CD14-positive monocyte (primary cell): Measurements from ENCODE around the gene KIAA1549. TPM values are rescaled to one million over a fixed set of nuclear protein-coding genes. Genes with fewer than 3 reads are reported as not detected.

Experiments
- DNase-seq, 3 donors: peaks; one replicate each; pipeline ENCODE4 v3.0.0-alpha.2; 2011 to 2022
- H2AFZ ChIP-seq: 2 replicates; pipeline ENCODE4 v1.6.0; 2012; ENCODE audit warnings: mild to moderate bottlenecking, low read depth, low read length, inconsistent platforms; ENCODE audit not compliant: insufficient read depth, poor library complexity, severe bottlenecking
- H3K27ac ChIP-seq, 2 donors: 1 replicate in 1 of 2; 2 replicates in 1 of 2; pipeline ENCODE4 v1.5.1; 2012 to 2013; ENCODE audit warnings: low read length in 2 of 2, control low read depth in 1 of 2, inconsistent platforms in 1 of 2, low read depth in 1 of 2, mild to moderate bottlenecking in 1 of 2
- H3K27me3 ChIP-seq, 2 donors: one replicate each; pipeline versions ENCODE4 v1.6.0 to v1.6.1; 2011 to 2013; ENCODE audit warnings: low read length in 2 of 2; ENCODE audit not compliant: control insufficient read depth in 2 of 2, insufficient read depth in 2 of 2
- H3K36me3 ChIP-seq, 2 donors: replicated peaks in 1 of 2; 1 replicate in 1 of 2; 2 replicates in 1 of 2; pipeline versions ENCODE4 v1.5.1 to v1.6.1; 2012 to 2013; ENCODE audit warnings: low read length in 2 of 2, control low read depth in 1 of 2, inconsistent platforms in 1 of 2, mild to moderate bottlenecking in 1 of 2; ENCODE audit not compliant: insufficient read depth in 2 of 2, control insufficient read depth in 1 of 2
- H3K4me1 ChIP-seq, 2 donors: 1 replicate in 1 of 2; 2 replicates in 1 of 2; pipeline versions ENCODE4 v1.5.1 to v1.6.1; 2012 to 2013; ENCODE audit warnings: low read length in 2 of 2, control low read depth in 1 of 2, inconsistent platforms in 1 of 2, mild to moderate bottlenecking in 1 of 2, moderate library complexity in 1 of 2; ENCODE audit not compliant: insufficient read depth in 2 of 2, control insufficient read depth in 1 of 2
- H3K4me2 ChIP-seq: replicated peaks from 2 replicates; pipeline ENCODE3; 2012; ENCODE audit warnings: low read length, moderate library complexity, mild to moderate bottlenecking; ENCODE audit not compliant: poor library complexity, severe bottlenecking; ENCODE audit errors: extremely low read depth
- H3K4me3 ChIP-seq, 3 experiments: fragments of 200-600 bp in 1 of 3; sonication (generic) in 1 of 3; replicated peaks in 1 of 3; 1 replicate in 2 of 3; 2 replicates in 1 of 3; pipeline ENCODE4 v1.5.1; 2011 to 2013; ENCODE audit warnings: low read length in 3 of 3, mild to moderate bottlenecking in 3 of 3, control low read depth in 2 of 3, low read depth in 2 of 3, inconsistent platforms in 1 of 3, moderate library complexity in 1 of 3
- H3K79me2 ChIP-seq: 2 replicates; pipeline ENCODE4 v1.6.0; 2012; ENCODE audit warnings: mild to moderate bottlenecking, control low read depth, inconsistent platforms, low read length, moderate library complexity; ENCODE audit not compliant: insufficient read depth
- H3K9ac ChIP-seq: 2 replicates; pipeline ENCODE4 v1.6.0; 2017; ENCODE audit warnings: low read length, mild to moderate bottlenecking; ENCODE audit not compliant: insufficient read depth, poor library complexity, severe bottlenecking
- H3K9me3 ChIP-seq, 2 donors: replicated peaks in 1 of 2; 1 replicate in 1 of 2; 2 replicates in 1 of 2; pipeline versions ENCODE4 v1.5.1 to v1.6.1; 2012 to 2013; ENCODE audit warnings: low read length in 2 of 2, control low read depth in 1 of 2; ENCODE audit not compliant: control insufficient read depth in 1 of 2, insufficient read depth in 1 of 2
- H4K20me1 ChIP-seq: 2 replicates; pipeline ENCODE4 v1.6.0; 2012; ENCODE audit warnings: mild to moderate bottlenecking, low read length, control low read depth, moderate library complexity; ENCODE audit not compliant: insufficient read depth
- H3K27ac Mint-ChIP-seq, 7 donors: one replicate each; pipeline ENCODE4 v1.8.0; 2020; ENCODE audit warnings: mild to moderate bottlenecking in 7 of 7, mixed read lengths in 7 of 7, moderate library complexity in 6 of 7, inconsistent platforms in 2 of 7
- H3K27me3 Mint-ChIP-seq, 3 donors: one replicate each; pipeline ENCODE4 v1.8.0; 2021 to 2022; ENCODE audit warnings: low read depth in 3 of 3, mild to moderate bottlenecking in 3 of 3, mixed read lengths in 3 of 3, moderate library complexity in 3 of 3, inconsistent platforms in 1 of 3
- H3K36me3 Mint-ChIP-seq, 2 donors: one replicate each; pipeline ENCODE4 v1.8.0; 2020; ENCODE audit warnings: mixed read lengths in 2 of 2, inconsistent platforms in 1 of 2, mild to moderate bottlenecking in 1 of 2
- H3K4me1 Mint-ChIP-seq: one replicate; pipeline ENCODE4 v1.8.0; 2020; ENCODE audit warnings: mild to moderate bottlenecking, mixed read lengths
- H3K4me3 Mint-ChIP-seq, 2 donors: one replicate each; pipeline ENCODE4 v1.8.0; 2020; ENCODE audit warnings: mild to moderate bottlenecking in 2 of 2, mixed read lengths in 2 of 2, moderate library complexity in 1 of 2
- H3K9me3 Mint-ChIP-seq, 7 donors: one replicate each; pipeline ENCODE4 v1.8.0; 2020 to 2022; ENCODE audit warnings: mixed read lengths in 7 of 7, mild to moderate bottlenecking in 6 of 7, moderate library complexity in 6 of 7, inconsistent platforms in 2 of 7
- CTCF ChIP-seq: fragments of 200-600 bp; IDR thresholded peaks from one replicate; pipeline ENCODE4 v1.8.0; 2022; ENCODE audit warnings: antibody characterized with exemption, mild to moderate bottlenecking
- WGBS: methylation state at CpG from one replicate; pipeline ENCODE4 v1.1.5; 2013; ENCODE audit warnings: missing lambda C conversion rate; ENCODE audit not compliant: insufficient coverage; 5-methylcytosine and 5-hydroxymethylcytosine counted together
- intact Hi-C, 2 donors: fragments of 100-400 bp; cut with micrococcal nuclease; formaldehyde crosslinking; loops; one replicate each; pipeline versions ENCODE4 v1.15.0 to v1.15.1; 2023
- polyA plus RNA-seq, 3 donors: library from polyadenylated mRNA; depleted of rRNA in 1 of 3; unstranded in 2 of 3; stranded (reverse) in 1 of 3; fragments of 300-500 nt in 2 of 3; fragments of >200 nt in 1 of 3; fragmentation: Illumina TruSeq in 2 of 3; gene quantifications; 1 replicate in 2 of 3; 2 replicates in 1 of 3; pipeline ENCODE4 v1.2.3, GENCODE V29; 2012 to 2021

The KIAA1549 gene
- polyA plus RNA-seq, 3 donors: 0.03 TPM; not detected in 1

GRCh38 chr7:138962561-138963270 lies 18.5 kb downstream of the KIAA1549 start:
- Mint-ChIP-seq H3K4me3 (peak overlapping the region in 1 of 2 donors; percentile 65), H3K4me1 (peaks cover 14% of the 10 kb centered on the region), H3K27me3 (peaks cover 0 to 6% (median 2%) of the 10 kb centered on the region in 3 donors), H3K9me3 (no peaks in the 10 kb centered on the region), H3K36me3 (no peaks in the 10 kb centered on the region), H3K27ac (no peak overlapping the region)
- TF ChIP-seq CTCF: no peak
- no peak overlapping the region for H3K4me3 ChIP-seq
- H2AFZ ChIP-seq: no peak overlapping the region
- H3K9me3 ChIP-seq: no peaks in the 10 kb centered on the region
- intact Hi-C loops: no loop called here
- H3K4me1 ChIP-seq: peaks cover 0 to 5% of the 10 kb centered on the region in 2 donors
- peak in 1 of 3 donors; percentile 2 for DNase-seq
- 5% methylated on average over 6 of the region's 10 CpGs for WGBS
- H3K4me2 ChIP-seq: no peak overlapping the region
- no peak overlapping the region for H3K27ac ChIP-seq
- no peaks in the 10 kb centered on the region for H4K20me1 ChIP-seq
- no peaks in the 10 kb centered on the region for H3K79me2 ChIP-seq
- no peaks in the 10 kb centered on the region for H3K36me3 ChIP-seq
- H3K27me3 ChIP-seq: no peaks in the 10 kb centered on the region
- H3K9ac ChIP-seq: no peak overlapping the region

GRCh38 chr7:138961159-138961558 lies 20.0 kb downstream of the KIAA1549 start:
- peaks cover 0 to 6% (median 2%) of the 10 kb centered on the region in 3 donors for H3K27me3 Mint-ChIP-seq
- peaks cover 0 to 7% (median 0%) of the 10 kb centered on the region in 7 donors for H3K9me3 Mint-ChIP-seq
- DNase-seq: no peak
- no peak overlapping the region for H3K4me2 ChIP-seq
- H3K79me2 ChIP-seq: no peaks in the 10 kb centered on the region
- peaks cover 22% of the 10 kb centered on the region for H3K4me1 Mint-ChIP-seq
- no peaks in the 10 kb centered on the region for H3K9me3 ChIP-seq
- no peak overlapping the region for H3K27ac ChIP-seq
- no peaks in the 10 kb centered on the region for H3K36me3 Mint-ChIP-seq
- 91% methylated on average over 8 of the region's 8 CpGs for WGBS
- H3K36me3 ChIP-seq: no peaks in the 10 kb centered on the region
- peaks cover 0 to 5% of the 10 kb centered on the region in 2 donors for H3K4me1 ChIP-seq
- no peak overlapping the region for H3K9ac ChIP-seq
- TF ChIP-seq CTCF: no peak
- intact Hi-C loops: no loop called here
- no peaks in the 10 kb centered on the region for H4K20me1 ChIP-seq
- H2AFZ ChIP-seq: no peak overlapping the region
- no peaks in the 10 kb centered on the region for H3K27me3 ChIP-seq
- H3K4me3 ChIP-seq: no peak overlapping the region
- no peak overlapping the region for H3K27ac Mint-ChIP-seq
- H3K4me3 Mint-ChIP-seq: no peak overlapping the region
